Subcutaneous adipose tissue (tissue), 4 donors: ENCODE measurements around the gene LBP. TPM values are rescaled to one million over a fixed set of nuclear protein-coding genes. Genes with fewer than 3 reads are reported as not detected.

ENCODE experiments used
- total RNA-seq, 4 donors: library from RNA; depleted of rRNA; stranded (reverse); fragments of >200 nt; gene quantifications; one replicate each; pipeline ENCODE4 v1.1.0, GENCODE V29; 2016
- TF ChIP-seq, protein P1 (sequence below): fragments of 450-650 bp; IDR thresholded peaks from one replicate; pipeline ENCODE4 v1.5.1; 2016; ENCODE audit warnings: low read depth, mild to moderate bottlenecking, control low read depth, antibody characterized with exemption, moderate library complexity

Gene LBP
- total RNA-seq, 4 donors from 2014 or later: 2.6 to 34.4 (median 15.3) TPM

DNA sequence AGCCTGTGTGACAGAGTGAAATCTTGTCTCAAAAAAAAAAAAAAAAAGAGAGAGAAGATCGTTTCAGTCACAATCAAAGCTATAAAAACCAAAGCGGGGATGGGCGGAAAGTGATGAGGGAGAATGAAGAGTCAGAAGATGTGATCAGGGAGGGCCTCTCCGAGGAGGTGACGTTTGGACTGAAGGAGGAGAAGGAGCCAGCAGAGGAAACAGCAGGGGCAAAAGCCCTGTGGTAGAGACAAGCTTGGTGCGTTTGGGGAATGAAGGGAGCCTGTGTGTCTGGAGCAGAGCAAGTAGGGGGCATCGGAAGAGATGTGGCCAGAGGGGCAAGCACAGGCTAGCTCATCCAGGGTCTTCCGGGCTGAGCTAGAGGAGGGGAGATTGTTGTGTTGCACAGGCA, 14.5 kb upstream of the LBP start:
- TF ChIP-seq, protein P1, sequence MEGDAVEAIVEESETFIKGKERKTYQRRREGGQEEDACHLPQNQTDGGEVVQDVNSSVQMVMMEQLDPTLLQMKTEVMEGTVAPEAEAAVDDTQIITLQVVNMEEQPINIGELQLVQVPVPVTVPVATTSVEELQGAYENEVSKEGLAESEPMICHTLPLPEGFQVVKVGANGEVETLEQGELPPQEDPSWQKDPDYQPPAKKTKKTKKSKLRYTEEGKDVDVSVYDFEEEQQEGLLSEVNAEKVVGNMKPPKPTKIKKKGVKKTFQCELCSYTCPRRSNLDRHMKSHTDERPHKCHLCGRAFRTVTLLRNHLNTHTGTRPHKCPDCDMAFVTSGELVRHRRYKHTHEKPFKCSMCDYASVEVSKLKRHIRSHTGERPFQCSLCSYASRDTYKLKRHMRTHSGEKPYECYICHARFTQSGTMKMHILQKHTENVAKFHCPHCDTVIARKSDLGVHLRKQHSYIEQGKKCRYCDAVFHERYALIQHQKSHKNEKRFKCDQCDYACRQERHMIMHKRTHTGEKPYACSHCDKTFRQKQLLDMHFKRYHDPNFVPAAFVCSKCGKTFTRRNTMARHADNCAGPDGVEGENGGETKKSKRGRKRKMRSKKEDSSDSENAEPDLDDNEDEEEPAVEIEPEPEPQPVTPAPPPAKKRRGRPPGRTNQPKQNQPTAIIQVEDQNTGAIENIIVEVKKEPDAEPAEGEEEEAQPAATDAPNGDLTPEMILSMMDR: no peak

DNA sequence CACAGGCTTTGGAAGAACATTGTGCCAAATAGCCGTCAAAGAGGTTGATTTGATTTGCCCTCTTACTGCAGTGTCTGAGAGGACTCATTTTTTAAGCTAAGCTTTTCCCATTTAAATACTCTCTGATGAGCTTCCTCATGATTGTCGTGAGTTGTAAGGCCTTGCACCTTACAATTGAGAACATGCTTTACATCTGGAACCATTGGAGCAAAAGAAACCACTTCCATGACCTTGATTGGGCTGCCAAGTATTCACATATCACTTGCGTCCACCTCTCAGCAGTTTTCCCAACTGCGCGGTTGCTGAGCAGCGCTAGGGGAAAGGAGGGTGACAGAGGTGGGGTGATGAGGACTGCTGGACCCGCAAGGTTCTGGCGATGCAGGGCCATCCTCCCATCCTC, 12.3 kb upstream of the LBP start:
- TF ChIP-seq, protein P1: no peak

DNA sequence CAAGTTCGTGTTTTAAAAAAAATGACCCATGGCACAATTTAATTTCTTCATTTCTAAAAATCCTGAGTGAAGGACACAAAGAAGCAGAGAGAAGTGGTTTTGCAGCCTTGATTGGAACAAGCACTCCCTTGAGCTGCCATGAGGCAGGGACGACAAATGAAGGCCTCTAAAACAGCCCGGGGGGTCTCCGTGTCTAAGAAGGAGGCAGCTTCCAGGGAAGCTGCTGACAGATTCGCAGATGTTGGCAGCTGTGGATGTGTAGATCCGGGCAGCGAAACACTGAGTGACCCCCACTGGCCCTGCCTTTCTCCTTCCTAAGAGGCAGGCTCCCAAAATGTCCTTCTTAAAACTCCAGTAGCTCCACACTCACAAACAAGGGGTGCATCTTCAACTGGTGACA, 9.6 kb upstream of the LBP start:
- TF ChIP-seq, protein P1: no peak

DNA sequence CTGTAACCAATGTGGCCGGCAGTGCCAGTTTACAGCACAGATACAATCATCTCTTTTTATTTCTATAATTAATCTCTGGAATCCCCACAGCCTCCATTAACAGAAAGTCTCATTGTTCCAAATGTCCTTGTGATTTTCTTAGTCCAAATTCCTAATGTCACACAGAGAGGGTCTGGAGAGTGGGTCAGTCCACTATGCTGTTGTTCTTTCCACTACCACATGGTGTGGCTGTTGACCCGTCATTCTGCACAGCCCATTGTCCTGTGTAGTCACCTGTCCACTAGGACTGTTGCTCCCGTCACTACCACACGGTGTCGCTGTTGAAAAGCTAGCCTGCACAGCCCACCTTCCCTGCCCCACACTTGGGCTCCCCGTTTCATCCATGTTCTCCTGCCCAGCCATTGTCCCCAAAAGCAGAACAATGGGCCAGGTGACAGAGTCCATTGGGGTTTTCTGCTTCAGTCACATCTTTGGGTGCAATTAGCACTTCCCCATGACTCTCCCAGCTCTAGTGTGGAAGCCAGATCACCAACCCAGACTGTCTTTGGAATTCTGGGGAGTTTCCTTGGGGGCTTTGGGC, 8.6 kb upstream of the LBP start:
- TF ChIP-seq, protein P1: no peak

DNA sequence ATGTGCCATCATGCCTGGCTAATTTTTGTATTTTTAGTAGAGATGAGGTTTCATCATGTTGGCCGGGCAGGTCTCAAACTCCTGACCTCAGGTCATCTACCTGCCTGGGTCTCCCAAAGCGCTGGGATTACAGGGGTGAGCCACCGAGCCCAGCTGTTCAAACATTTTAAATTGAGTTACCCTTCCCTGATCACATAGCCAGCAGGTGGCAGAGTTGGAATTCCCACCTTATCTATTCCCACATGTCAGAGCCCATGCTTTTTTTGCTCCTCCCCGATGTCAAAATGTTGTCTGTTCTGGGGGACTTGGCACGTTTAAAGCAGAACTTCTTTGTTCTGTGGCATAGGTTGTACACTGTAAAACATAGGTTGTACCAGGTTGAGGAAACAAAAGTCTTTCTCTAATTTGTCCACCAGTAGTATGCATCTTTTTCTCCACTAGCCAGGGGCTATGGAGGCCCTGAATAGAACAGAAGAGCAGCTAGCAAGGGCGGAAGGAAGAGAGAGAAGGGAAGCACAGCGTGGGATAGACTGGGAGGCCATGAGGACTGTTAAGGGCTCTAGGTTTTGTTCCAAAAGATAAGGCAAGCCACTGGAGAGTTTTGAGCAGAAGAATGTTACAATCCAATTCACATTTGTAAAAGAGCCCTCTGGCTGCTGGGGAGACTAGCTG, 7.3 kb upstream of the LBP start:
- TF ChIP-seq, protein P1: no peak

DNA sequence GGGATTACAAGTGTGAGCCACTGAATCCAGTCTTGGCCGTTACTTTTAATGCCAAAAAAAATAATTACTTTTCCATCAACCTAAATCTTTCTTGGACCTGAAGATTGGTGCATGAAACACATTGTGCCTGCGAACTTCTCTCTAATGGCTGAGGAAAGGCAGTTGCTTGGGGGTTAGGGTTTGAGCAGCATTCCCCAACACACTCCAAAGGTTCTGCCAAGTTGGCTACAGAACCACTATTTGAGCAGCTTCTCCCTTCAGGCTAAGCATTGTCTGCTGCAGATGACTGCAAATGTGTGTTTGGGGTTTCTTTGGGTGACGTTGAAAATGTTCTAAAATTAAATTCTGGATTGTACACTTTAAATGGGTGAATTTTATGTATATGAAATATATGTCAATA, 6.3 kb upstream of the LBP start:
- TF ChIP-seq, protein P1: no peak

DNA sequence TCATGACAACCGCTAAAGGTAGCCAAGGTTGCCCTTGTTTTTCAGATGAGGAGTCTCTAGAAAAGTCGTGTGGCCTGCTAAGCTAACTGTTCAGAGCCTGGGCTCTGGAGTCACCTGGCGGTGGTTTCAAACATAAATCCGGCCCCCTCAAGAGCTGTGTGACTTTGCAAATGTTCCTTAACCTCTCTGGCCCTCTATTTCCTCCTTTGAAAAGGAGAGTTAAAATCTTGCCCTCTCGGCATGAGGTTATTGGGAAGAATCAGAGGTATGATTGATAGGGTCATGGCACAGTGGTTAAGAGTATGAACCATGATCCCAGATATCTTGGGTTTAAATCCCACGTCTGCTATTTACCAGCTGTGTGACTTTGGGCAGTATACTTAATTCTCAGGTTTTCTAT, 5.6 kb upstream of the LBP start:
- TF ChIP-seq, protein P1: no peak
